LHCN-M2 (cell line): ENCODE results near the gene YARS1. TPM values are rescaled to one million over a fixed set of nuclear protein-coding genes. Genes with fewer than 3 reads are reported as not detected.
"Not testable (repeated sequence)": the region's sequence is repeated elsewhere in the genome, so short reads cannot be mapped to it uniquely, and the experiment has no call there.

ENCODE experiments used
- DNase-seq: peaks from one replicate; pipeline ENCODE4 v3.0.0-alpha.2; 2012; ENCODE audit warnings: low read depth
- total RNA-seq: library from RNA; depleted of rRNA; stranded (reverse); fragments of >200 nt; gene quantifications from 2 replicates; pipeline ENCODE4 v1.2.3, GENCODE V29; 2014

YARS1 gene
- total RNA-seq, 1 experiment from 2014 or later, result 64.5 TPM

- peak; percentile 67 for DNase-seq
These were observed 943 bp upstream of the YARS1 start for GRCh38 chr1:32817815-32818786.

- peak; percentile 44 for DNase-seq
These were observed 441 bp downstream of the YARS1 start for GRCh38 chr1:32816676-32817158.

GRCh38 chr1:32813941-32814739 lies 3.0 kb downstream of the YARS1 start:
- peak; percentile 59 for DNase-seq

- no peak for DNase-seq
These were observed 5.2 kb downstream of the YARS1 start for GRCh38 chr1:32811917-32812316.

GRCh38 chr1:32811265-32811664 lies 5.9 kb downstream of the YARS1 start:
- no peak for DNase-seq

GRCh38 chr1:32810358-32810757 lies 6.8 kb downstream of the YARS1 start:
- DNase-seq, result no peak

GRCh38 chr1:32808580-32808979 lies 8.6 kb downstream of the YARS1 start:
- no peak for DNase-seq

- DNase-seq, result no peak
These were observed 10.1 kb downstream of the YARS1 start for GRCh38 chr1:32806910-32807523.

GRCh38 chr1:32806290-32806689 lies 10.9 kb downstream of the YARS1 start:
- no peak for DNase-seq

- not testable (repeated sequence) for DNase-seq
These were observed 12.7 kb downstream of the YARS1 start for GRCh38 chr1:32804460-32804859.

- DNase-seq, result peak; percentile 42
These were observed 16.0 kb downstream of the YARS1 start for GRCh38 chr1:32801096-32801715.

GRCh38 chr1:32798679-32799416 lies 18.3 kb downstream of the YARS1 start:
- DNase-seq, result no peak

GRCh38 chr1:32798191-32798590 lies 19.0 kb downstream of the YARS1 start:
- DNase-seq, result peak; percentile 41

GRCh38 chr1:32797456-32797855 lies 19.7 kb downstream of the YARS1 start:
- no peak for DNase-seq

GRCh38 chr1:32795763-32796162 lies 21.4 kb downstream of the YARS1 start:
- DNase-seq, result peak; percentile 70

- DNase-seq, result peak; percentile 35
These were observed 25.3 kb downstream of the YARS1 start for GRCh38 chr1:32791881-32792280.

- peak; percentile 85 for DNase-seq
These were observed 27.8 kb downstream of the YARS1 start for GRCh38 chr1:32789356-32789755.

- DNase-seq, result no peak
These were observed 30.3 kb downstream of the YARS1 start for GRCh38 chr1:32786856-32787255.

GRCh38 chr1:32784817-32785216 lies 32.3 kb downstream of the YARS1 start:
- no peak for DNase-seq

- no peak for DNase-seq
These were observed 33.3 kb downstream of the YARS1 start for GRCh38 chr1:32783851-32784250.

- no peak for DNase-seq
These were observed 35.1 kb downstream of the YARS1 start for GRCh38 chr1:32782086-32782485.
